ENCODE results near the gene BEST1. TPM values are rescaled to one million over a fixed set of nuclear protein-coding genes. Genes with fewer than 3 reads are reported as not detected.
"Not testable (repeated sequence)": the region's sequence is repeated elsewhere in the genome, so short reads cannot be mapped to it uniquely, and the experiment has no call there.

Gene BEST1
- total RNA-seq, 1 donor from 2014 or later: 1.7 TPM

DNA sequence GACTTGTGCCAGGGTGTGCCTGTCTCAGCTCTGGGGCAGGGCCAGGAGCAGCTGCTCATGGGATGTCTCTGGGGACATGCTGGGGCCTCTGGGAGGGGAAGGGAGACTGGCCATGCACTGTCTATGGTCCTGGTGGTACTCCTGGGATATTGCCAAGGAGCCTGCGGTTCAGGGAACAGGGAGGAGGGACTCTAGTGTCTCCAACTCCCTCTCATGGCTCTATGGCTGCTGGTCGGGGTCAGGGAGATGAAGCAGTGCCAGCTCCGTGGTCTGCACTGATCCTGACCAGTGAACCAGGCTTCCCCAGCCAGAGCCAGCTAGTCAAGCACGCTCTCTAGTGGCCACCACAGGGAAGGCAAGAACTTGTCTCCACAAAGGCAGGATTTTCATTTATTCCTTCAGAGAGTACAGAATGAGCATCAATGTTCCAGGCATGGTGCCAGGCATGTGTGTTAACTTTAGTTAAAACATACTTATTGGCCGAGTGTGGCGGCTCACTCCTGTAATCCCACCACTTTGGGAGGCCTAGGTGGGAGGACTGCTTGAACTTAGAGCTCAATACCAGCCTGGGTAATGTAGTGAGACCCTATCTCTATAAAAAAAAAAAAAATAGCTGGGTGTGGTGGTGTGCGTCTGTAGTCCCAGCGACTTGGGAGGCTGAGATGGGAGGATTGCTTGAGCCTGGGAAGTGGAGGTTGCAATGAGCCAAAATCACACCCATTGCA, 2.5 kb upstream of the BEST1 start:
- DNase-seq (ENCODE audit: low read depth): peak; percentile 96

DNA sequence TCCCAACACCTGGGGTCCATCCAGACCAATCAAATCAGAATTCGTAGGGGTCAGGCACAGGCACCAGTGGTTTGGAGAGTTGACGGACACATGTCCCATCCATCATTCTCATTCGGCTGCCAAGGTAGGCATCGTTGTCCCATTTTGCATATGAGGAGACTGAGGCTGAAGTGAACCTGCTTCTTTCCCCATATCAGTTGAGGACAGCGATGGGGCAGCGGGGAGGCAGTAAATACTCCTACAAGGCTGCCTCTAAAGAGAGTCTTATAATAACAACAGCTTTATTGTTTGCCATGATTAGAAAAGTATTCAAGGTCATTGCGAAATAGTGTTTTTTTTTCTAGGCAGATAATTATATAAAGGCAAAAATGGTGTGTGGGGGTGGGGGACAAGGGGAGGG, 1.6 kb upstream of the BEST1 start:
- DNase-seq (ENCODE audit: low read depth): no peak

DNA sequence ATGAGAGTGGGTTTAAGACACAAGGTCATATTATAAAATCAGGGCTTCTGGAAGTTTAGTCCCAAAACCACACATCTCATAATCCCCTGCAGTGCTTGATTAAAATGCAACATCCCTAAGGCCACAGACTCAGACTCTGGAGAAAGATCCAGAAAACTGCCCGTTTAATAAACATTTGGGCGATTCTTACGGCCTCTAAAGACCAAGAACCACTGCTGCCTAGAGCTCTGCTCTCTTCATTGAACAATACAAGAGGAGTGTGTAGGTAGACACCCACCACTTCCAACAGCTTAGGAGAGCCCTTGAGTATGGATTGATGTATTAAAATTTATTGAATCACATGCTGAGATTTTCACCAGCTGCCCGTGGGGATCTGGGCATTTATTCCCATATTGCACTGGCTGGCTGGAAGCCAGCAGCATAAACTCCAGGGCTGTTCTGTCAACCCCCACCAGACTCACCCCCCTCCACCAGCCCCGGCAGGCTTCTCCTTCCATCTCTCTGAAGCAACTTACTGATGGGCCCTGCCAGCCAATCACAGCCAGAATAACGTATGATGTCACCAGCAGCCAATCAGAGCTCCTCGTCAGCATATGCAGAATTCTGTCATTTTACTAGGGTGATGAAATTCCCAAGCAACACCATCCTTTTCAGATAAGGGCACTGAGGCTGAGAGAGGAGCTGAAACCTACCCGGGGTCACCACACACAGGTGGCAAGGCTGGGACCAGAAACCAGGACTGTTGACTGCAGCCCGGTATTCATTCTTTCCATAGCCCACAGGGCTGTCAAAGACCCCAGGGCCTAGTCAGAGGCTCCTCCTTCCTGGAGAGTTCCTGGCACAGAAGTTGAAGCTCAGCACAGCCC, 749 bp upstream of the BEST1 start:
- DNase-seq (ENCODE audit: low read depth): peak; percentile 78

DNA sequence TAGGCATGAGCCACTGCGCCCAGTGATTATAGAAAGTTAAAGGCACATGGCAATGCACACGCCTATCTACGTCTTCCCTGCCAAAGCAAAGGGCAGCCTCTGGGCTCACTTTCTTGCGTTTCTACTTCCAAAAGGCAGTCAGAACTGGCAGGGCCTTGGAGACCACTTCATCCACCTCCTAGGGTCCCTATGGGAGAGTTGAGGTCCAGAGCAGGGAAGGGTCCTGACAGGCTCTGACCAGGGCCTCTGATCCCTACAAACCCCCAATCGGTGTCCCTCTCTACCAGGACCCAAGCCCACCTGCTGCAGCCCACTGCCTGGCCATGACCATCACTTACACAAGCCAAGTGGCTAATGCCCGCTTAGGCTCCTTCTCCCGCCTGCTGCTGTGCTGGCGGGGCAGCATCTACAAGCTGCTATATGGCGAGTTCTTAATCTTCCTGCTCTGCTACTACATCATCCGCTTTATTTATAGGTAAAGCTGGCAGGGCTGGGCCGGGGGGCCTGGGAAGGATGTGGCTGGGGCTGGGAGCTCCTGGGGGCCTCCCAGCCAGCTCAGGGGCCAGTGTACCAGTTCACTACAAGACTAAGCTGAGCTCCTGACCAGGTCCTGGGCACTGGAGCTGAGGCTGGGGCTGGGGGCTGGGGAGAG, 1.5 kb downstream of the BEST1 start:
- no peak for DNase-seq (ENCODE audit: low read depth)

DNA sequence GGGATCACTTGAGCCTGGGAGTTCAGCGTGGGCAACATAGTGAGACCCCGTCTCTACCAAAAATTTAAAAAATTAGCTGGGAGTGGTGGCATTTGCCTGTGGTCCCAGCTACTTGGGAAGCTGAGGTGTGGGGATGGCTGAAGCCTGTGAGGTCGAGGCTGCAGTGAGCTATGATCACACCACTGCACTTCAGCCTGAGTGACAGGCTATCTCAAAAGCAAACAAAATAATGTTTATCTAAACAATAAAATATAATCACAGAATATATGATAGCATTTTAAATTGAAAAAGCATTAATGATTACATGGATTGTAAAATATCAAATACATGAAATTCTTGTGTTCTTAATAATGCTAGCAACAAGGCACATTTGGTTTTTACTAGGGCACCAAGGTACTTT, 2.7 kb downstream of the BEST1 start:
- DNase-seq (ENCODE audit: low read depth): no peak

DNA sequence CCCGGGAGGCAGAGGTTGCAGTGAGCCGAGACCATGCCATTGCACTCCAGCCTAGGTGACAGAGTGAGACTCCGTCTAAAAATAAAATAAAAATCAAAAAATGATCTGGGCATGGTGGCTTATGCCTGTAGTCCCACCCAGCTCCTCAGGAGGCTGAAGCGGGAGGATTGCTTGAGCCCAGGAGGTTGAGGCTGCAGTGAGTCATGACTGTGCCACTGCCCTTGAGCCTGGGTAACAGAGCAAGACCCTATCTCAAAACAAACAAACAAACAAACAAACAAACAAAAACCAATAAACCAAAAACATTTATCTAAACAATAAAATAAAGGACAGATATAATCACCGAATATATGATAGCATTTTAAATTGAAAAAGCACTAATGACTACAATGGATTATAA, 3.5 kb downstream of the BEST1 start:
- not testable (repeated sequence) for DNase-seq (ENCODE audit: low read depth)

DNA sequence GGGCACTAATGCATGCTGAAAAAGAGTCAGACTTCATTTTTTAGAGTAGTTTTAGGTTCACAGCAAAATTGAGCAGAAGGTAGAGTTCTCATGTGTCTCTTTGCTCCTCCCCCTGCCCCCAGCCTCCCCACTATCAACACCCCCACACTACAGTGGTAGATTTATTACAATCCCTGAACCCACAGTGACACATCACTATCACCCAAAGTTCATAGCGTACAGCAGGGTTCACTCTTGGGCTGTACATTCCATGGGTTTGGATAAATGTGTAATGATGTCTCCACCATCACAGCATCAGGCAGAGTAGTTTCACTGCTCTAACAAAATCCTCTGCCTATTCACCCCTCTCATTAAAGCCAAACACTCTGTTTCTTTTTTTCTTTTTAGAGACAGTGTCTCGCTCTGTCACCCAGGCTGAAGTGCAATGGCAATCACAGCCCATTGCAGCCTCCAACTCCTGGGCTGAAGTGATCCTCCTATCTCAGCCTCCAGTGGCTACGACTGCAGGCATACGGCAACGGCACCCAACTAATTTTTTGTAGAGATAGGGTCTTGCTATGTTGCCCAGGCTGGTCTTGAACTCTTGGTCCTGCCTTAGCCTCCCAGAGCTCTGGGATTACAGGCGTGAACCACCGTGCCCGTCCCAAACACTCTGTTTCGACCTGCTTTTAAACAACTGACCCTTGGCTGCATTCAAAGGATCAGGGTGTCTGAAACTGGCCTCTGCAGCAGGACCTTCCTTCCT, 4.1 kb downstream of the BEST1 start:
- DNase-seq (ENCODE audit: low read depth): no peak

DNA sequence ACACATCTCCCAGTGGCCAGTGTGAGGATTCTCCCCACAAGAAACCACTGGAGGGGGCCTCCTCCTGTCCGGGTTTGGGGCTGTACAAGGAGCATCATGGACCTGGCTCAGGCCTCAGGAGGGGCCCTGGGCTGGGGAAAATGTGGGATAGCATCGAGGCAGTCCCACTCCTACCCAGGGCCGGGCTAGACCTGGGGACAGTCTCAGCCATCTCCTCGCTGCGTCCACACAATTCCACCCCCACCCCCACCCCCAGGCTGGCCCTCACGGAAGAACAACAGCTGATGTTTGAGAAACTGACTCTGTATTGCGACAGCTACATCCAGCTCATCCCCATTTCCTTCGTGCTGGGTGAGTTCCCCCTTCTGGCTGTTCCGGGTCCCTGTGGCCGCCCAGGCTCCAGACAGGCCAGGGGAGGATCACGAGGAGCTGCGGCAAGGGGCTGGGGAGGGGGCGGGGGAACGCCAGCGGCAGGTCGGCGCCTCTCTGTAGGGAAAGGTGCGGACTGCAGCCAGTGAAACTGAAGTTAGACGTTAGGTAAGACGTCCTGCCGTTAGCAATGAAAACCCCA, 4.8 kb downstream of the BEST1 start:
- DNase-seq (ENCODE audit: low read depth): peak; percentile 78

DNA sequence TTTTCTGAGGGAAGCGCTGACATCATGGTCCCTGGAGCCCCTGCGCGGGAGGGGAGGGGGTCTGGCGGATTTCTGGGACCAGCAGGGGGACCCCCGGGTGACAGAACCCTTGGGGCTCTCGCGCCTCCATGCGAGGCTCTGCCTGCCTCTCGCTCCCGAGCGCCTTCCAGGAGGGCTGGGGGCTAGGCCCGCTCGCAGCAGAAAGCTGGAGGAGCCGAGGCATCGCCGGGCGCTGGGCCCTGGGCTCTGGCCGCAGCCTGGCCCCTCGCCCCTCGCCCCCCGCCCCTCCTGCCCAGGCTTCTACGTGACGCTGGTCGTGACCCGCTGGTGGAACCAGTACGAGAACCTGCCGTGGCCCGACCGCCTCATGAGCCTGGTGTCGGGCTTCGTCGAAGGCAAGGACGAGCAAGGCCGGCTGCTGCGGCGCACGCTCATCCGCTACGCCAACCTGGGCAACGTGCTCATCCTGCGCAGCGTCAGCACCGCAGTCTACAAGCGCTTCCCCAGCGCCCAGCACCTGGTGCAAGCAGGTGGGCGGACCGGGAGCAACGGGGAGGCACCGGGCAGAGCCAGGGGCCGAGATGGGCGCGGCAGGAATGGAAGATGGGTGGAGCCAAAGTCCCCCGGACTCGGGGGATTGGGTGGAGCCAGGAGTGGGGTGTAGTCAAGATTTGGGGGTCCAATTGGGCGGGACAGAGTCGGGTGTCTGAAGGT, 5.4 kb downstream of the BEST1 start:
- DNase-seq (ENCODE audit: low read depth): no peak

DNA sequence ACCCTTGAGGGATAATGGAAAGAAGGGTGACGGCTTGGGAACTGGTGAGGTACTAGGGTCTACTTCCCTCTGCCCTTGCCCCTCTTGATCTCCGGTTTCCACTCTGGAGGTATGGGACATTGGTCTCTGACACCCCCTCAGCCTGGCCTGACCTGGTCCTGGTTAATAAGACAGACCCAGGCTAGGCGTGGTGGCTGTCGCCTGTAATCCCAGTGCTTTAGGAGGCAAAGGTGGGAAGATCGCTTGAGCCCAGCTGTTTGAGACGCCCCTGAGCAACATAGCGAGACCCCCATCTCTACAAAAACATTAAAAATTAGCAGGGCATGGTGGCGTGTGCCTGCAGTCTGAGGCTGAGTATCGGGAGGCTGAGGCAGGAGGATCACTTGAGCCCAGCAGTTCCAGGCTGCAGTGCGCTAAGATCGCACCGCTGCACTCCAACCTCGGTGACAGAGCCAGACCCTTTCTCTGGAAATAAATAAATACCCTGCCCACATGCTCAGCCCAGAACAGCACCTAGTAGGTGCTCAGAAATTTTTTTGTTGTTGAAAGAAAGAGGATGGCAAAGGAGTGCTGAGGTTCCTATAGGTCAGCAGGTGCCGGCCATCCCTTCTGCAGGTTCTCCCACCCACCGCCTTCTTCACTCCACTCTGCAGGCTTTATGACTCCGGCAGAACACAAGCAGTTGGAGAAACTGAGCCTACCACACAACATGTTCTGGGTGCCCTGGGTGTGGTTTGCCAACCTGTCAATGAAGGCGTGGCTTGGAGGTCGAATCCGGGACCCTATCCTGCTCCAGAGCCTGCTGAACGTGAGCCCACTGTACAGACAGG, 6.3 kb downstream of the BEST1 start:
- DNase-seq (ENCODE audit: low read depth): no peak

DNA sequence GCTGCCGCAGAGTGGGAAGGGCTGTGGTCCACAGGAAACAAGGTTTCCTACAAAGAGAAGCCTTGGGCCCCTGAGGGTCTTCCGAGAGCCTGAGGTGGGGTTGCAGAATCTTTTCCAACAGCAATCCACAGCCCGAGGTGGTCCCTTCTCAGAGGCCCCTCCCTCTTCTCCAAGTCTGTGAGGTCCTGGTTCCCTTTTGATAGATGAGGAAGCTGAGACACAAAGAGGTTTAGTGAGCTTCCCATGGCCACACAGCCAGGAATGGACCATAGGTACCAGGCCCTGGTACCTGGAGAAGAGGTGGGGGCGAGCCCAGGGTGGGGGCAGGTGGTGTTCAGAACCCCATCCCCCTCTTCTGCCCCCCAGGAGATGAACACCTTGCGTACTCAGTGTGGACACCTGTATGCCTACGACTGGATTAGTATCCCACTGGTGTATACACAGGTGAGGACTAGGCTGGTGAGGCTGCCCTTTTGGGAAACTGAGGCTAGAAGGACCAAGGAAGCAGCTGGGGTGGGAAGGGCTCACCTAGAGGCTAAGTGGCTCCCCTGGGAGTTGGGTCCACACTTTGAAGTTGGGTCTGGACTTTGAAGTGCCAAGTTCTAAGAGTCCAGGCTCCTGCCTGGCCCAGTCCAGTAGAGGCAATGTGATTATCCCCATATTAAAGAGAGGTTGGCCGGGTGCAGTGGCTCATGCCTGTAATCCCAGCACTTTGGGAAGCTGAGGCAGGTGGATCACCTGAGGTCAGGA, 7.0 kb downstream of the BEST1 start:
- no peak for DNase-seq (ENCODE audit: low read depth)

DNA sequence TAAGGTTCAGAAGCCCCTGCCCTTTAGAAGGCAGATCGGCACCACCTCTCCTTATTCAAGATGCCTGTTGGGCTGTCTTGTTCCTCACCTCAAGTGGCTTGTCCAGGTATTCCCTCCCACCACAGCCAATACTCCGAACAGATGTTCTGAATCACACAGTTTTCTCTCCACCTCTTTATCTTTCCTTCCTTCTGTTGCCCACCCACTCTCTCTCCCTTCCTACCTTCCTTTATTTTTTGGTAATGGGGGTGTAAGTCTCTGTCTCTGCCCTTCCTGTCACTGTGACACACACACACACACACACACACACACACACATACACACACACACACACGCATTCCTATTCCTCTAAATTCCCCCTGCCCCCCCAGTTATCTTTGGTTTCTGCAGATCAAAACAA, 8.4 kb downstream of the BEST1 start:
- DNase-seq (ENCODE audit: low read depth): no peak

DNA sequence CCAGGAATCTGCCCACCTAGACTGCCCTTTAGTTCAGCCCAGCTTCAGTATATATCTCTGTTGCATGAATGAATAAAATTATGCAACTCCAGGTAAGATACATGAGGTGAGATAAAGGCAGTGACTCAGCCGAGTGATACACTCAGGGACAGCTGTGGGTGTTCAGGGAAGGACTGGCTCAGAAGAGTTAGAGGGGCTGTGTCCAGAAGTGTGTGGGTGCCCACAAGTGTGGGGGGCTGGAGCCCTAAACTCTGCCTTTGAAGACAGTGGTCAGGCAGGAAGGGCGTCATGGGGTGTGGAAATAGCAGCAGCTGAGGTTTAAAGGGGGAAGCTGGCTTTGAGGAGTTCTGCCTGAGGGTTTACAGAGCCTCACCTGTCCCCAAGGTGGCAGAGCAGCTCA, 9.0 kb downstream of the BEST1 start:
- DNase-seq (ENCODE audit: low read depth): no peak

DNA sequence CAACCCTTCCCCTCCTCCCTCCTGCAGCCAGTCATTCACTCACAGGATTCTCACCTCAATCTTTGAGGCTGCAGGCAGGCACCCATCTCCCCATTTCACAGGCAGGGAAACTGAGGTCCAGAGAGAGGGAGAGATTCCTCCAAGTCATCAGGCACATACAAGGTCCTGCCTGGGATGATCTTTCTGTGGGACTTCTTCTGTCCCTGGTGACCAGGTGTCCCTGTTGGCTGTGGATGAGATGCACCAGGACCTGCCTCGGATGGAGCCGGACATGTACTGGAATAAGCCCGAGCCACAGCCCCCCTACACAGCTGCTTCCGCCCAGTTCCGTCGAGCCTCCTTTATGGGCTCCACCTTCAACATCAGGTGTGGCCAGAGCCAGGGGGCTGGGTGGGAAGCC, 9.5 kb downstream of the BEST1 start:
- no peak for DNase-seq (ENCODE audit: low read depth)

DNA sequence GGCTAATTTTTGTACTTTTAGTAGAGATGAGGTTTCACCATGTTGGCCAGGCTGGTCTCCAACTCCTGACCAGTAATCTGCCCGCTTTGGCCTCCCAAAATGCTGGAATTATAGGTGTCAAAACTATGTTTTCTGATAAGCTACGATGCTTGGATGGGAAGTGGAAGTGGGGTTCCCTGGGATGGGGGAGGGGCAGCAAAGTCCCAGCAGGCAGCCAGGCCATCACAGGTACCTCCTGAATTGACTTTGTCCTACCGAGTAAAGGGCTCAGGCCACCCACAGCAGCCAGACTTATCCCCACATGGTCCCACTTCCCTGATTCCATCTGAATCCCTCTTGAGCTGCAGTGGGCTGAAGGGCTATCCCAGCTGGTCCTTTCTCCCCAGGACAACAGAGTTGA, 10.4 kb downstream of the BEST1 start:
- DNase-seq (ENCODE audit: low read depth): no peak

DNA sequence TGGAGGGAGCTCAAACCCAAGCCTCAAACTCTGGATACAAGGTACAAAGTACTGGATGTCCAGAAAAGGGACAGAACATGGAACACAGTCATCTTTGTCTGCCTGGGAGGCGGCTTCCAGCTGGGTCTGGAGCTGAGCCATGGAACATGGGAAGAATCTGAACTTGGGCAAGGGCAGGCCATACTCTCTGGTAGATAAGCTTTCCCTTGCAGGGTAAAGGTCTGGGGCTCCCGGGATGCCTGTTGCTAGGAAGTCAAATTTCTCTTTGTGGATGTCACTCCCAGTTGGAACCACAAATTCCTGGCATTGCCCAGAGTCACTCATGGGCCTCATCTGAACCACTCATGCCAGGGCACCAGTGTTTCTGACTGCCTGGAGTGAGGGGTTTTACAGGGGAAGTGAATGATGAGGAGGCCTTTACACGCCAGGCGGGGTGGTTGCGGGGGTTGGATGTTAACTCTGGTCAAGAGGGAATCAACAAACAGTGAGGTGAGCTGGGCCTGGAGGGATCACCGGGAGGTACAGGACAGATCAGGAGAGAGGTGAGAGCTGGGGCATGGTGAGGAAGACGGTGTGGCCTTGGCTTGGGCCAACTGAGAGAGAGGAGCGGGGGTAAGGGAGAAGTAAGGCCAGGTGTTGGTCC, 11.5 kb downstream of the BEST1 start:
- DNase-seq (ENCODE audit: low read depth): peak; percentile 88

DNA sequence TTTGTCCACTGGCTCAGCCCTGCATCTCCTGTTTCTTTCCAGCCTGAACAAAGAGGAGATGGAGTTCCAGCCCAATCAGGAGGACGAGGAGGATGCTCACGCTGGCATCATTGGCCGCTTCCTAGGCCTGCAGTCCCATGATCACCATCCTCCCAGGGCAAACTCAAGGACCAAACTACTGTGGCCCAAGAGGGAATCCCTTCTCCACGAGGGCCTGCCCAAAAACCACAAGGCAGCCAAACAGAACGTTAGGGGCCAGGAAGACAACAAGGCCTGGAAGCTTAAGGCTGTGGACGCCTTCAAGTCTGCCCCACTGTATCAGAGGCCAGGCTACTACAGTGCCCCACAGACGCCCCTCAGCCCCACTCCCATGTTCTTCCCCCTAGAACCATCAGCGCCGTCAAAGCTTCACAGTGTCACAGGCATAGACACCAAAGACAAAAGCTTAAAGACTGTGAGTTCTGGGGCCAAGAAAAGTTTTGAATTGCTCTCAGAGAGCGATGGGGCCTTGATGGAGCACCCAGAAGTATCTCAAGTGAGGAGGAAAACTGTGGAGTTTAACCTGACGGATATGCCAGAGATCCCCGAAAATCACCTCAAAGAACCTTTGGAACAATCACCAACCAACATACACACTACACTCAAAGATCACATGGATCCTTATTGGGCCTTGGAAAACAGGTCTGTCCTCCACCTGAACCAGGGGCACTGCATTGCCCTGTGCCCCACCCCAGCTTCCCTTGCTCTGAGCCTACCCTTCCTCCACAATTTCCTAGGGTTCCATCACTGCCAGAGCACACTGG, 12.3 kb downstream of the BEST1 start:
- peak; percentile 58 for DNase-seq (ENCODE audit: low read depth)

DNA sequence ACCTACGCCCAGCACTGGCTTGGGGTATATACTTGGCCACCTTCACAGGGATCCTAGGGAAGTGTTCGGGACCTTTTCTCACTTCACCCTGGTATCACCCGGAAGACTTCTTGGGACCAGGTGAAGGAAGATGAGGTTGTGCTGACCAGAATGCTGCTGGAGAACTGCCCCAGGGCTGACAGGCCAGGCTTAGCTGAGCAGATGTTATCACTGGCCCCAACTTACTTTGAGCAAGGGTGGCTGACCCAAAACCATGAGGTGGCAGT, 12.8 kb downstream of the BEST1 start:
- peak; percentile 54 for DNase-seq (ENCODE audit: low read depth)
